ENCODE results near the gene FCN2.

Gene FCN2

GRCh38 chr9:134897584-134898170, 17.1 kb downstream of the FCN2 start:
- Histone ChIP-seq H3K79me2 (ENCODE audit: low read length) (no peaks in the 10 kb centered on the region), H3K9me3 (replicated peaks; ENCODE audit: insufficient read depth, low read length) (no peaks in the 10 kb centered on the region), H3K27ac (ENCODE audit: low read length) (no peak overlapping the region), H3K4me1 (ENCODE audit: low read length) (0 out of 2 replicates have a peak, but pooled peaks cover under 1% of the 10 kb centered on the region), H3K36me3 (replicated peaks; ENCODE audit: insufficient read depth, low read length) (no peaks in the 10 kb centered on the region), H3K4me2 (ENCODE audit: low read depth, low read length) (no peak overlapping the region), H3F3A (ENCODE audit: insufficient read depth, low read length) (no peaks in the 10 kb centered on the region), H3K4me3 (ENCODE audit: low read length) (no peak overlapping the region), H3K9me2 (replicated peaks; ENCODE audit: insufficient read depth, low read length) (no peaks in the 10 kb centered on the region), H3K27me3 (replicated peaks; ENCODE audit: insufficient read depth, low read length) (peaks cover 79% of the 10 kb centered on the region), H4K20me1 (ENCODE audit: insufficient read depth, low read length) (no peaks in the 10 kb centered on the region), H3K9ac (ENCODE audit: low read length) (no peak overlapping the region), H2AFZ (ENCODE audit: low read length) (no peak overlapping the region)
- DNase-seq: no peak
- TF ChIP-seq EZH2phosphoT487 (IDR thresholded peaks at IDR 0.05; ENCODE audit: low read length): no peak

GRCh38 chr9:134898319-134898718, 17.7 kb downstream of the FCN2 start:
- H3K27me3 ChIP-seq (replicated peaks; ENCODE audit: insufficient read depth, low read length): peaks cover 79% of the 10 kb centered on the region

GRCh38 chr9:134899168-134899567, 18.6 kb downstream of the FCN2 start:
- Histone ChIP-seq H3K79me2 (ENCODE audit: low read length) (no peaks in the 10 kb centered on the region), H3K36me3 (replicated peaks; ENCODE audit: insufficient read depth, low read length) (no peaks in the 10 kb centered on the region), H3F3A (ENCODE audit: insufficient read depth, low read length) (no peaks in the 10 kb centered on the region), H4K20me1 (ENCODE audit: insufficient read depth, low read length) (no peaks in the 10 kb centered on the region), H3K9ac (ENCODE audit: low read length) (no peak overlapping the region), H3K27me3 (replicated peaks; ENCODE audit: insufficient read depth, low read length) (peaks cover 82% of the 10 kb centered on the region), H3K9me2 (replicated peaks; ENCODE audit: insufficient read depth, low read length) (no peaks in the 10 kb centered on the region), H3K4me1 (ENCODE audit: low read length) (0 out of 2 replicates have a peak, but pooled peaks cover 3% of the 10 kb centered on the region), H3K9me3 (replicated peaks; ENCODE audit: insufficient read depth, low read length) (no peaks in the 10 kb centered on the region), H3K27ac (ENCODE audit: low read length) (no peak overlapping the region), H2AFZ (ENCODE audit: low read length) (no peak overlapping the region), H3K4me2 (ENCODE audit: low read depth, low read length) (no peak overlapping the region), H3K4me3 (ENCODE audit: low read length) (no peak overlapping the region)
- no peak for DNase-seq
- TF ChIP-seq EZH2phosphoT487 (IDR thresholded peaks at IDR 0.05; ENCODE audit: low read length): no peak
- no peak for TF ChIP-seq CTCF (IDR thresholded peaks at IDR 0.05; ENCODE audit: low read length)
- TF ChIP-seq EZH2 (optimal IDR thresholded peaks at IDR 0.05; ENCODE audit: low read depth, low read length): no peak

More at GRCh38 chr9:134898319-134898718, 17.7 kb downstream of the FCN2 start:
- Histone ChIP-seq H3K27ac (ENCODE audit: low read length) (no peak overlapping the region), H3K9me3 (replicated peaks; ENCODE audit: insufficient read depth, low read length) (no peaks in the 10 kb centered on the region), H3K4me3 (ENCODE audit: low read length) (no peak overlapping the region), H3K9me2 (replicated peaks; ENCODE audit: insufficient read depth, low read length) (no peaks in the 10 kb centered on the region), H3K79me2 (ENCODE audit: low read length) (no peaks in the 10 kb centered on the region), H3K4me2 (ENCODE audit: low read depth, low read length) (no peak overlapping the region), H2AFZ (ENCODE audit: low read length) (no peak overlapping the region), H3K9ac (ENCODE audit: low read length) (no peak overlapping the region), H4K20me1 (ENCODE audit: insufficient read depth, low read length) (no peaks in the 10 kb centered on the region), H3K4me1 (ENCODE audit: low read length) (0 out of 2 replicates have a peak, but pooled peaks cover 3% of the 10 kb centered on the region), H3K36me3 (replicated peaks; ENCODE audit: insufficient read depth, low read length) (no peaks in the 10 kb centered on the region), H3F3A (ENCODE audit: insufficient read depth, low read length) (no peaks in the 10 kb centered on the region)
- no peak for DNase-seq
- TF ChIP-seq CTCF (IDR thresholded peaks at IDR 0.05; ENCODE audit: low read length) (no peak), EZH2 (optimal IDR thresholded peaks at IDR 0.05; ENCODE audit: low read depth, low read length) (no peak), EZH2phosphoT487 (IDR thresholded peaks at IDR 0.05; ENCODE audit: low read length) (no peak)

- Histone ChIP-seq H3K4me3 (ENCODE audit: low read length) (no peak overlapping the region), H3K9me2 (replicated peaks; ENCODE audit: insufficient read depth, low read length) (no peaks in the 10 kb centered on the region), H3K36me3 (replicated peaks; ENCODE audit: insufficient read depth, low read length) (no peaks in the 10 kb centered on the region), H3K79me2 (ENCODE audit: low read length) (no peaks in the 10 kb centered on the region), H3K4me1 (ENCODE audit: low read length) (0 out of 2 replicates have a peak, but pooled peaks cover 3% of the 10 kb centered on the region), H3K4me2 (ENCODE audit: low read depth, low read length) (no peak overlapping the region), H2AFZ (ENCODE audit: low read length) (no peak overlapping the region), H4K20me1 (ENCODE audit: insufficient read depth, low read length) (no peaks in the 10 kb centered on the region), H3K27me3 (replicated peaks; ENCODE audit: insufficient read depth, low read length) (peaks cover 83% of the 10 kb centered on the region), H3K27ac (ENCODE audit: low read length) (no peak overlapping the region), H3K9ac (ENCODE audit: low read length) (no peak overlapping the region), H3K9me3 (replicated peaks; ENCODE audit: insufficient read depth, low read length) (no peaks in the 10 kb centered on the region), H3F3A (ENCODE audit: insufficient read depth, low read length) (no peaks in the 10 kb centered on the region)
- no peak for DNase-seq
- no peak for TF ChIP-seq CTCF (IDR thresholded peaks at IDR 0.05; ENCODE audit: low read length)
- TF ChIP-seq EZH2phosphoT487 (IDR thresholded peaks at IDR 0.05; ENCODE audit: low read length): no peak
- TF ChIP-seq EZH2 (optimal IDR thresholded peaks at IDR 0.05; ENCODE audit: low read depth, low read length): no peak
Observed at GRCh38 chr9:134899818-134900217, 19.2 kb downstream of the FCN2 start.

Measured in MM.1S (cell line).